Nephron (organoid): ENCODE results near the gene ABCA13.

ENCODE experiments used
- H3K27ac Mint-ChIP-seq, 3 experiments: 2 replicates each; pipeline ENCODE4 v1.8.0; 2020; ENCODE audit warnings: mixed read lengths in 3 of 3, mild to moderate bottlenecking in 2 of 3, moderate library complexity in 1 of 3
- H3K27me3 Mint-ChIP-seq: 2 replicates; pipeline ENCODE4 v1.8.0; 2021; ENCODE audit warnings: low read depth, mild to moderate bottlenecking, moderate library complexity, mixed read lengths
- H3K36me3 Mint-ChIP-seq: 2 replicates; pipeline ENCODE4 v1.8.0; 2020; ENCODE audit warnings: low read depth, mixed read lengths
- H3K4me1 Mint-ChIP-seq: 2 replicates; pipeline ENCODE4 v1.8.0; 2020; ENCODE audit warnings: mixed read lengths
- H3K4me3 Mint-ChIP-seq, 3 experiments: 2 replicates each; pipeline ENCODE4 v1.8.0; 2020; ENCODE audit warnings: mild to moderate bottlenecking in 3 of 3, mixed read lengths in 3 of 3, moderate library complexity in 2 of 3
- H3K9me3 Mint-ChIP-seq: 2 replicates; pipeline ENCODE4 v1.8.0; 2020; ENCODE audit warnings: mixed read lengths
- TF ChIP-seq, protein P1 (sequence below), 3 experiments: fragments of 200-600 bp; sonication (generic); IDR thresholded peaks; one replicate each; pipeline ENCODE4 v1.5.0; 2021; ENCODE audit warnings: antibody characterized with exemption in 3 of 3; ENCODE audit not compliant: unreplicated experiment in 3 of 3

The ABCA13 gene

DNA sequence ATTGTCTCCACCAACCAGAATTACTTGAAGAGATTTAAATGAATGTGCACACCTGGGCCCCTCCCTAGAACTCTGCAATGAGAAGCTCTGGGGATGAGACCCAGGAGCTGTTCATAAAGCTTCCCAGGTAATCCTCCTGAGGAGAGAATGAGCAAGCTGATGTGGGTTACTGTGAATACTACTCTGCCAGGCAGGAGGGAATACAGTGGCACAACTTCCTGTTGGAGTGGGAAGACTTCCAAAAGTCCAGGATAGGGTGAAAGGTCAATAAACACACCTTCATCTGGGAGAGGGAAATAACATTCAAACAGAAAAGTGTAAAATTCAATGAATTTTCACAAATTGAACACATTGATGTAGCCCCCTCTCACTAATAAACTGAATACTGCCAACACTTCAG is 351.4 kb downstream of the ABCA13 start:
- Mint-ChIP-seq H3K4me3 (no peak overlapping the region), H3K27me3 (peaks cover 3% of the 10 kb centered on the region), H3K27ac (no peak overlapping the region), H3K4me1 (peaks cover 5% of the 10 kb centered on the region), H3K36me3 (no peaks in the 10 kb centered on the region), H3K9me3 (no peaks in the 10 kb centered on the region)
- TF ChIP-seq, protein P1, sequence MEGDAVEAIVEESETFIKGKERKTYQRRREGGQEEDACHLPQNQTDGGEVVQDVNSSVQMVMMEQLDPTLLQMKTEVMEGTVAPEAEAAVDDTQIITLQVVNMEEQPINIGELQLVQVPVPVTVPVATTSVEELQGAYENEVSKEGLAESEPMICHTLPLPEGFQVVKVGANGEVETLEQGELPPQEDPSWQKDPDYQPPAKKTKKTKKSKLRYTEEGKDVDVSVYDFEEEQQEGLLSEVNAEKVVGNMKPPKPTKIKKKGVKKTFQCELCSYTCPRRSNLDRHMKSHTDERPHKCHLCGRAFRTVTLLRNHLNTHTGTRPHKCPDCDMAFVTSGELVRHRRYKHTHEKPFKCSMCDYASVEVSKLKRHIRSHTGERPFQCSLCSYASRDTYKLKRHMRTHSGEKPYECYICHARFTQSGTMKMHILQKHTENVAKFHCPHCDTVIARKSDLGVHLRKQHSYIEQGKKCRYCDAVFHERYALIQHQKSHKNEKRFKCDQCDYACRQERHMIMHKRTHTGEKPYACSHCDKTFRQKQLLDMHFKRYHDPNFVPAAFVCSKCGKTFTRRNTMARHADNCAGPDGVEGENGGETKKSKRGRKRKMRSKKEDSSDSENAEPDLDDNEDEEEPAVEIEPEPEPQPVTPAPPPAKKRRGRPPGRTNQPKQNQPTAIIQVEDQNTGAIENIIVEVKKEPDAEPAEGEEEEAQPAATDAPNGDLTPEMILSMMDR (IDR thresholded peaks at IDR 0.05; ENCODE audit: unreplicated experiment in 3 of 3): no peak

DNA sequence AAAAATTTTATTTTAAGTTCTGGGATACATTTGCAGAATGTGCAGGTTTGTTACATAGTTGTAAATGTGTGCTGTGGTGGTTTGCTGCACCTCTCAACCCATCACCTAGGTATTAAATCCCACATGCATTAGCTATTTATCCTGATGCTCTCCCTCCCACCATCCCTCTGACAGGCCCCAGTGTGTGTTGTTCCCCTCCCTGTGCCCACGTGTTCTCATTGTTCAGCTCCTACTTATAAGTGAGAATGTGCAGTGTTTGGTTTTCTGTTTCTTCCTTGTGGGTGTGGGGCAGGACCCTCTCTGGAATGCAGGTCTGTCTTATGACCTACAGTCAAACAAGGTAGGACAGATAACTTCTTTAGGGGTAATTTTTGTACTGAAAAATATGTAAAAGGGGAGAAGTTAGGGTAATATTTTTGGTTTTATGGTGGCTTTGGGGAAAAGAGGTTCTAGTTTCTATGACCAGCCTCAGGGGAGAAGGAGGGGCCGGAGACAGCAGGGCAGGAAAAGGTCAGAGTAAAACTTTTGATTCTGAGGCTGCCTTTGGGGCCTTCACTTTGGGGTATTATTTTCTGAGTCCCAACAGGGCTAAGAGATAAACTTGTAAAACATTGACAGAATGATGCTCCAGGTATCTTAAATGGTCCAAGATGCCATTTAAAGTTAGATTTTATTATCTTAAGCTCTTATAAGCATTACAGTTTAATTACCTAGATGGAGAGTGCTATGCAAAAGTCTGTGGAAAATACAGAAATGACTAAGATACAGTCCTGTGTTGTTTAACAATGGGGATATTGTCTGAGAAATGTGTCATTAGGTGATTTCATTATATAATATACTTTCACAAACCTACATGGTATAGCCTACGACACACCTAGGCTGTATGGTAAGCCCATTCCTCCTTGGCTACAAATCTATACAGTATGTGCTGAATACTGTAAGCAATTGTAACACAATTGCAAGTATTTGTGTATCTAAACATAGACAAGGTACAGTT is 354.8 kb downstream of the ABCA13 start:
- peaks cover 3% of the 10 kb centered on the region for H3K27me3 Mint-ChIP-seq
- H3K4me3 Mint-ChIP-seq: no peak overlapping the region
- H3K27ac Mint-ChIP-seq: no peak overlapping the region
- H3K36me3 Mint-ChIP-seq: no peaks in the 10 kb centered on the region
- peaks cover 5% of the 10 kb centered on the region for H3K4me1 Mint-ChIP-seq
- TF ChIP-seq, protein P1 (IDR thresholded peaks at IDR 0.05; ENCODE audit: unreplicated experiment in 3 of 3): no peak
- H3K9me3 Mint-ChIP-seq: peaks cover 5% of the 10 kb centered on the region

DNA sequence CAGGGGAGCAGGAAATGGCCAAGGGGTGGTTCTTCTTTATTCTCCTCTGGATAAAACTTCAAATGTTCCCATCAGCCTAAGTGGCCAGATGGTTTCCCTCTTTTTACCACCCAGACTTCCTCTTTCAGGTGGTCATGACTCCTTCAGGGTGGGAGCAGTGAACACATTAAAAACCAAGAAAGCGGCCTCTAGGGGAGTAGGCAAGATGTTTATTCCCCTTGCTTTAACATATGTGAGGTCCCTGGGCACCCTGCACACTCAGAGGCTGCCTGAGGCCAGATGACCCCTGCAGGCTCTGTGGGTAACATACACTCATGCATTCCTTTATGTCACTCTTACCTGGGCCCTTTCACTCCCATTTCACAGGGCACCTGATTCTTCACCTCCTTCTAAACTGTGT is 357.4 kb downstream of the ABCA13 start:
- Mint-ChIP-seq H3K36me3 (no peaks in the 10 kb centered on the region), H3K9me3 (peaks cover 16% of the 10 kb centered on the region), H3K27me3 (peaks cover 3% of the 10 kb centered on the region), H3K4me1 (peaks cover 5% of the 10 kb centered on the region), H3K4me3 (no peak overlapping the region), H3K27ac (no peak overlapping the region)
- TF ChIP-seq, protein P1 (IDR thresholded peaks at IDR 0.05; ENCODE audit: unreplicated experiment in 3 of 3): no peak

DNA sequence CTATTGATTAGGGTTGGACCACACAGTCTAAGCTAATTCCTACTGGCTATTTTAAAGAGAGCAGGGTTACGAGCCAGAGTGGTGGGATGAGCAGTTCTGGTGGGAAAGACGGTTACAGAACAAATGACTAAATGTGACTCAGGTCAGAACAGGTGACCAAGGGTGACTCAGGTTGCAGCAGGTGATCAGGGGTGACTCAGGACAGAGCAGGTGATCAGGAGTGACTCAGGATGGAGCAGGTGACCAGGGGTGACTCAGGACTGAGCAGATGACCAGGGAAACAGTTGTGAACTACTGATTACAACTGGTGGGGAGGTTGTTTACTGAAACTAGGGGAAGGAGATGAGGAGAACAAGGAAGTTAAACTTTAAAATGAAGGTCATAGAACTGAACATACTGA is 366.3 kb downstream of the ABCA13 start:
- no peaks in the 10 kb centered on the region for H3K27me3 Mint-ChIP-seq
- TF ChIP-seq, protein P1 (IDR thresholded peaks at IDR 0.05; ENCODE audit: unreplicated experiment in 3 of 3): no peak
- H3K27ac Mint-ChIP-seq: no peak overlapping the region
- no peak overlapping the region for H3K4me3 Mint-ChIP-seq
- no peaks in the 10 kb centered on the region for H3K4me1 Mint-ChIP-seq
- H3K9me3 Mint-ChIP-seq: peaks cover 21% of the 10 kb centered on the region
- no peaks in the 10 kb centered on the region for H3K36me3 Mint-ChIP-seq

DNA sequence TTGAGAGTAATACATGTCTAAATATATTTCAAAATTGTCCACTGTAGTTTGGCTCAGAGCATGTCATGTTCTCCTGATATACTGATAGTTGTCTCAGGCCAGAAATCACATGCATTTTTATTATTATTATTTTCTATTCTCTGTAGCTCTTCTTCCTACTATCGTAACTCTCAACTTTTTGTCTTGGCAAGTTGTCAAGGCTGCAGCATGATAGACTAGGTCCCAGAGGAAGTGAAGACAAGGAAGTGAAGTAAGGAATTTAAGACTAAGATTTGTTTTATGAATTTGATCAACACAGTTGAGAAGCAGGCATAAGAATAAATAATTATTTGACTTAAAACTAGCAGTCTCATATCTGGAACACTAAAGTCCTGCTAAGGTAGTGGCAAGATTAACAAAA is 369.5 kb downstream of the ABCA13 start:
- TF ChIP-seq, protein P1 (IDR thresholded peaks at IDR 0.05; ENCODE audit: unreplicated experiment in 3 of 3): no peak
- H3K4me3 Mint-ChIP-seq: no peak overlapping the region
- no peaks in the 10 kb centered on the region for H3K36me3 Mint-ChIP-seq
- H3K4me1 Mint-ChIP-seq: no peaks in the 10 kb centered on the region
- H3K27me3 Mint-ChIP-seq: no peaks in the 10 kb centered on the region
- peaks cover 7% of the 10 kb centered on the region for H3K9me3 Mint-ChIP-seq
- H3K27ac Mint-ChIP-seq: no peak overlapping the region

DNA sequence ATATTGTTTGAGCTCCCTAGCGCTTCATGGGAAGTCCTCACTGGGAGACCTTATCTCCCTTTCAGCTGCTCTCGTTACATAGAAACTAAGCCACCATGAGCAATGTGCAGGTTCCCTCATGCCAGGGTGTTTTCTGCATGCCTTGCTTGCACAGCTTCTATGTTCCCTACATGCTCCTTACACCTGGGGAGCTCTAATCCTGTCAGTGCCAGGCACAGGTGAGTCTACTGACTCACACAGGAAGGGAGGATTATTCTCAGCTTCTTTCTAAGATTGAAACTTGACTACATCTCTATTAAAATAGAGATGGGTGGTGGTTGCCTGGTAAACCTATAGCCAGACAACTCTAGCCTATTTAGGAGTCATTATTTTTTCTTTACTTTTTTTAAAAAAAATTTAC is 377.4 kb downstream of the ABCA13 start:
- H3K36me3 Mint-ChIP-seq: no peaks in the 10 kb centered on the region
- TF ChIP-seq, protein P1 (IDR thresholded peaks at IDR 0.05; ENCODE audit: unreplicated experiment in 3 of 3): no peak
- no peak overlapping the region for H3K4me3 Mint-ChIP-seq

More for the DNA sequence above, 377.4 kb downstream of the ABCA13 start:
- Mint-ChIP-seq H3K27me3 (peaks cover 3% of the 10 kb centered on the region), H3K4me1 (no peaks in the 10 kb centered on the region), H3K9me3 (peaks cover 2% of the 10 kb centered on the region), H3K27ac (no peak overlapping the region)
